ENCODE results near the gene CNEP1R1. TPM values are rescaled to one million over a fixed set of nuclear protein-coding genes. Genes with fewer than 3 reads are reported as not detected.

Gene CNEP1R1
- total RNA-seq, 1 experiment from 2014 or later = 18.5 TPM

DNA sequence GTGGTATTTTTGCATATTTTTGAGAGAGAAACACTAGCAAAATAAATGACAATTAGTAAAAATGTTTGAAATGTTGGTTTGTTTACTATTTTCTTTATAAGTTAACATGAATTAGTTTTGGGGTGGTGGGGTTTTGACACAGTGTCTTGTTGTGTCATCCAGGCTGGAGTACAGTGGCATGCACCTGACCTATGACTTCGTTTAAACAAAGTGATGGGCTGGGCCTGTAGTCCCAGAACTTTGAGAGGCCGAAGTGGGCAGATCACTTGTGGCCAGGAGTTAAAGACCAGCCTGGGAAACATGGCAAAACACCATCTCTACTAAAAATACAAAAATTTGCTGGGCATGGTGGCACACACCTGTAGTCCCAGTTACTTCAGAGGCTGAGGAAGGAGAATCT is 22.8 kb downstream of the CNEP1R1 start:
- DNase-seq = no peak
- Histone ChIP-seq H3T11ph (ENCODE audit: low read length) (no peak overlapping the region), H3K4me1 (ENCODE audit: insufficient read depth, low read length) (no peaks in the 10 kb centered on the region), H3K23me2 (ENCODE audit: insufficient read length, low read depth, low read length, poor library complexity, severe bottlenecking) (no peaks in the 10 kb centered on the region), H3K18ac (ENCODE audit: insufficient read length, low read depth, low read length) (no peak overlapping the region), H3K56ac (ENCODE audit: insufficient read length, low read depth, low read length) (no peak overlapping the region), H2BK120ac (ENCODE audit: low read depth, low read length, poor library complexity, severe bottlenecking) (no peak overlapping the region), H3K4me2 (ENCODE audit: insufficient read depth, insufficient read length, low read length) (no peak overlapping the region), H3K27ac (ENCODE audit: insufficient read length, low read depth, low read length) (no peak overlapping the region), H3K79me1 (ENCODE audit: insufficient read depth, low read depth, low read length, poor library complexity, severe bottlenecking) (no peaks in the 10 kb centered on the region), H2AK5ac (ENCODE audit: insufficient read length, low read length) (no peak overlapping the region), H3K27me3 (ENCODE audit: insufficient read depth, low read length) (no peaks in the 10 kb centered on the region), H2BK5ac (ENCODE audit: insufficient read length, low read length) (no peak overlapping the region), H2BK20ac (ENCODE audit: low read depth, low read length, poor library complexity, severe bottlenecking) (no peak overlapping the region), H4K91ac (ENCODE audit: insufficient read length, low read depth, low read length) (no peak overlapping the region), H3K9ac (ENCODE audit: extremely low read depth, insufficient read length, low read length) (no peak overlapping the region), H4K20me1 (ENCODE audit: control insufficient read depth, insufficient read depth, insufficient read length) (no peaks in the 10 kb centered on the region), H2AFZ (ENCODE audit: low read length) (no peak overlapping the region), H3K79me2 (ENCODE audit: insufficient read depth, low read length) (no peaks in the 10 kb centered on the region), H3K23ac (ENCODE audit: insufficient read length, low read depth, low read length) (no peak overlapping the region), H4K8ac (replicated peaks; ENCODE audit: insufficient read length, low read depth, low read length) (no peak overlapping the region), H3K4ac (ENCODE audit: low read depth, low read length) (no peak overlapping the region), H2BK15ac (ENCODE audit: low read depth, low read length) (no peak overlapping the region), H4K5ac (ENCODE audit: insufficient read length, low read depth, low read length) (no peak overlapping the region), H2BK12ac (ENCODE audit: insufficient read length, low read depth, low read length) (no peak overlapping the region), H3K14ac (ENCODE audit: insufficient read depth, low read length) (no peak overlapping the region), H3K9me3 (ENCODE audit: control insufficient read depth, low read depth, low read length) (no peaks in the 10 kb centered on the region)
- TF ChIP-seq, protein P1, sequence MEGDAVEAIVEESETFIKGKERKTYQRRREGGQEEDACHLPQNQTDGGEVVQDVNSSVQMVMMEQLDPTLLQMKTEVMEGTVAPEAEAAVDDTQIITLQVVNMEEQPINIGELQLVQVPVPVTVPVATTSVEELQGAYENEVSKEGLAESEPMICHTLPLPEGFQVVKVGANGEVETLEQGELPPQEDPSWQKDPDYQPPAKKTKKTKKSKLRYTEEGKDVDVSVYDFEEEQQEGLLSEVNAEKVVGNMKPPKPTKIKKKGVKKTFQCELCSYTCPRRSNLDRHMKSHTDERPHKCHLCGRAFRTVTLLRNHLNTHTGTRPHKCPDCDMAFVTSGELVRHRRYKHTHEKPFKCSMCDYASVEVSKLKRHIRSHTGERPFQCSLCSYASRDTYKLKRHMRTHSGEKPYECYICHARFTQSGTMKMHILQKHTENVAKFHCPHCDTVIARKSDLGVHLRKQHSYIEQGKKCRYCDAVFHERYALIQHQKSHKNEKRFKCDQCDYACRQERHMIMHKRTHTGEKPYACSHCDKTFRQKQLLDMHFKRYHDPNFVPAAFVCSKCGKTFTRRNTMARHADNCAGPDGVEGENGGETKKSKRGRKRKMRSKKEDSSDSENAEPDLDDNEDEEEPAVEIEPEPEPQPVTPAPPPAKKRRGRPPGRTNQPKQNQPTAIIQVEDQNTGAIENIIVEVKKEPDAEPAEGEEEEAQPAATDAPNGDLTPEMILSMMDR (conservative IDR thresholded peaks at IDR 0.05) = no peak
- H3K27me3 Mint-ChIP-seq (ENCODE audit: low read depth) = peaks cover 7% of the 10 kb centered on the region
- H3K9me3 Mint-ChIP-seq = peaks cover 3 to 4% of the 10 kb centered on the region in 2 experiments; a peak in 3 of 5 replicates
- H3K4me3 Mint-ChIP-seq = no peak overlapping the region
- no peak overlapping the region for H3K27ac Mint-ChIP-seq
- no peaks in the 10 kb centered on the region for H3K4me1 Mint-ChIP-seq
- no CpG with 5 or more reads among the region's 2 CpGs for WGBS (ENCODE audit: extremely low coverage, insufficient read length, low lambda C conversion rate)
- H3K36me3 Mint-ChIP-seq (ENCODE audit: insufficient read depth in 1 of 3, low read depth in 3 of 3) = no peaks in the 10 kb centered on the region

All from H9 (cell line).